GM18502 (cell line): Measurements from ENCODE around the gene SMAP1.

ENCODE experiments used
- ATAC-seq: cut with Tn5 transposase; IDR thresholded peaks from one replicate; pipeline ENCODE4 v1.9.1; 2021; ENCODE audit warnings: mild to moderate bottlenecking; ENCODE audit not compliant: unreplicated experiment, poor library complexity

Gene SMAP1

GRCh38 chr6:70676821-70677220 lies 9.1 kb downstream of the SMAP1 start:
- no peak for ATAC-seq

GRCh38 chr6:70680396-70680795 lies 12.7 kb downstream of the SMAP1 start:
- ATAC-seq, result no peak

DNA sequence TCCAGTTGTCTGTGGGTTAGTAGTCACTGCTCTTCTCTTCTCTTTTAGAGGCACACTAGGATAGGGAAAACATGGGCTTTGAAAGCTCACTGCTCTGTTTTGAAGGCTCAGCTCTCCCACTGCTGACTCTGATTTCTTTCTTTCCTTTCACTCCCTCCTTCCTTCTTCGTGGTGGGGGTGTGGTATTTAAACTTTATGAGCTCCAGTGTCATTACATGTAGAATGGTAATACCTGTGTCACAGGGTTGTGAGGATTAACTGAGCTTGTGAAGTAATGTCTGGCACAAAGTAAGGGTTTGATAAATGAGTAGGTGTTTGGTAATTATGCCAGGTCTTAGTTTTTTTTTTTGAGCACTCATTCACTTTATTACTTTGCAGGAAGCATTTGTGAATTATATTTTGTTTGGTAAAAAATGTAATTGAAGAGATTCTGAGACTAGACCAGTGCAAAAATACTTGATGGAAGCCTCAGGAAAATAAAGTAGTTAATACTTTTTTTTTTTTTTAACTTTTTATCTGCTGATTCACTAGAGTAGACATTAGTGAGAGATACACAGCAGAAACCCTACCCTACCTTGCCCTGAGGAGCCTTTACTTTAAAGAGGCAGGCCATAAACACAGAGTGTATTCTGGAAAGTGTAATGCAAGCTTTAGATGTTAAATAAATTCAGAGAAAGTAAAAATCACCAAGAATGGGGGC lies 17.3 kb downstream of the SMAP1 start:
- ATAC-seq, result no peak

GRCh38 chr6:70685494-70686180 lies 18.0 kb downstream of the SMAP1 start:
- ATAC-seq, result no peak

DNA sequence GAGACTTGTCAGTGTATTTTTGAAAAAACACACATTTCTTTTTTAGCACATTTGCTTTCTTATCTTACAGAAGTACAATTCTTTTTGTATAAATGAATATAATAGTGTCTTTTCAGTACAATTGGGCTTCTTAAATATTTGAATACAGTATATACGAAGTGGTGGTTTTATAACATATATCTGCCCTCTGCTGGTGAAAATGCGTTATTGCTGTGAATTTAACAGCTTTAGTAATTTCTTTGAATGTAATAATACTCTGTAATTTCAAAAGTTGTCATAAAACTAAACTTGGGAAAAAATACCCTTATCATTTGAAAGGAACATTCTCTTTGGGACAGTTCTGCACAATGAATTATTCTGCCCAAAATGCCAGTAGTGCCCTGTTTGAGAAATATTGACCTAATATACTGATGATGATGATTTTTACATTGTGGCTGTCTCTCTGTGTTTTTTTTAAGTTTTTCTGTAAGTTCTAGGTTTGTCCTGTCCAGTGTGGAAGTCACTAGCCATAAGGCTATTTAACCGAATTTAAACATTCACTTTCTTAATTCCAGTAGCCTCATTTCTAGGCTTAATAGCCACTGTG lies 19.0 kb downstream of the SMAP1 start:
- ATAC-seq, result no peak

GRCh38 chr6:70693887-70694286 lies 26.2 kb downstream of the SMAP1 start:
- ATAC-seq, result no peak

- no peak for ATAC-seq
These were observed 26.7 kb downstream of the SMAP1 start for GRCh38 chr6:70694371-70694770.

DNA sequence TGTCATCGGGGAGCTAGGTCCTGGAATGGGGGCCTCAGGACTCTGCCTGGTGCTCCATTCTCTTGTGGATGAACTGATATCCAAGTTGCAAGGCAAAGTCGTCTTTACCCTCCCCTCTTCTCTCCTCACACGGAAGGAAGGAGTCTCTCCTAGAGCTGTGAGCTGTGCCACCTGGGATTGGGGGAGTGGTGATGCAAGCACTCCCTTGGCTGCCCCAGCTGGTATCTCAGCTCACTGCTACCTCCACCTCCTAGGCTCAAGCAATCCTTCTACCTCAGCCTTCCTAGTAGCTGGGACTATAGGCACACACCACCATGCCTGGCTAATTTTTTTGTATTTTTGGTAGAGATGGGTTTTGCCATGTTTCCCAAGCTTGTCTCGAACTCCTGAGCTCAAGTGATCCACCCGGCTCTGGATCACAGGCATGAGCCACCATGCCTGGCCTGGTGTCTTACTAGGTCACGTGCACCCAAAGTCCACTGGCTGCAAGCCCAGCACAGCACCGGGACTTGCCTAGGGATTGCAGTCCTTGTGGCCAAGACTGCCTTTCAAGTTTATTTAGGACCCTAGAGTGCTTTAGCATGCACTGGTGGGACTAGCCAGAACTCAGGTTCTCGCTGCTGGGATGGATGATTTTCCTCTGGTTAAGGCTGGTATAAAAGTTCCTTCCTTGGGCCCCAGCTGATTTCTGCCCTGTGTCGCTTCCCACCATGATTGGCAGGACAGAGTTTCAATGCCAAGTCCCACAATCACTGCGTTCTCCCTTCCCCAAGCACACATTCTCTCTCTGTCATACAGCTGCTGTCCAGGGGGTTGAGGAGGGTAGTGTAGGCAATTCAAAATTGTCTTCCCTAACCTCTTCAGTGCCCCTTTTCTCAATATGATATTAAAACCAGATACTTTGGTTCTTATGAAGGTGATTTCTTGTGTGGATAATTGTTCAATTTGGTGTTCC lies 33.5 kb downstream of the SMAP1 start:
- no peak for ATAC-seq

- ATAC-seq, result no peak
These were observed 38.1 kb downstream of the SMAP1 start for GRCh38 chr6:70705772-70706171.

- no peak for ATAC-seq
These were observed 38.9 kb downstream of the SMAP1 start for GRCh38 chr6:70706491-70707123.

GRCh38 chr6:70707893-70708292 lies 40.2 kb downstream of the SMAP1 start:
- no peak for ATAC-seq

GRCh38 chr6:70708448-70708847 lies 40.8 kb downstream of the SMAP1 start:
- peak; percentile 55 for ATAC-seq

GRCh38 chr6:70709826-70710225 lies 42.1 kb downstream of the SMAP1 start:
- no peak for ATAC-seq

GRCh38 chr6:70714716-70715257 lies 47.1 kb downstream of the SMAP1 start:
- no peak for ATAC-seq

DNA sequence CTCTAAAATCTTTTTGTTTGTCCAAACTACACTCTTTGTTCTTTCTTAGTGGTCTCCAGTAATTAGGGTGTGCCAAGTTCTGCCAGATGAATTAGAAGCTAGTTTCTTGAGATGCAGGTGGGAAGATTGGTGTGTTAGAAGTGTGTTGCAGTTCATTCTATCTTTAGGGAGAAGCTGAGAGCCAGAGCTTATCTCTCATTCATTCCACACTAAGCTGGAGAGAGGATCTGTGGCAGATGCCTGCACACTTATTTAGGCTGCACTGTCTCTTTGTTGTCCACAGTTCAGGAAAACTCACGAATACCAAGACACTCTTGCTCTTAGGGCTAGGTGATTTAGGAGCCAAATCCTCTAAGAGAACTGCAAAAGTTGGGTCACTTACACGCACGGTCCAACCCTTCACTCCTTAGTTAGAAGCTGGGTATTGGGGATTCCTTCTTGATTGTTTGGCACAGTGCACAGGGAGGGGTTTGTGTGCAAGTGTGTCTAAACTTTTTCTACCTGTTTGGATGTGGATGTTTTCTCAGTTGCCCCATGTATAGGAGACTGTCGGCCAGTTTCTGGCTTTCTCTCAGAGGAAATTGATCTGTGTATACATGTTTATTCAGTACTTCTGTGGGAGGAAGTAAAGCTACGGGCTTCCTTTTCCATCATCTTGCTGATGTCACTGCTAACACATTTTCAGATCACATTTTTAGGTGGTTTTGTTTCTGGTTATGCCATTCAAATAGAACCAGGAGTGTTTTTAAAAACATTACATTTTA lies 49.5 kb downstream of the SMAP1 start:
- ATAC-seq, result peak; percentile 55

DNA sequence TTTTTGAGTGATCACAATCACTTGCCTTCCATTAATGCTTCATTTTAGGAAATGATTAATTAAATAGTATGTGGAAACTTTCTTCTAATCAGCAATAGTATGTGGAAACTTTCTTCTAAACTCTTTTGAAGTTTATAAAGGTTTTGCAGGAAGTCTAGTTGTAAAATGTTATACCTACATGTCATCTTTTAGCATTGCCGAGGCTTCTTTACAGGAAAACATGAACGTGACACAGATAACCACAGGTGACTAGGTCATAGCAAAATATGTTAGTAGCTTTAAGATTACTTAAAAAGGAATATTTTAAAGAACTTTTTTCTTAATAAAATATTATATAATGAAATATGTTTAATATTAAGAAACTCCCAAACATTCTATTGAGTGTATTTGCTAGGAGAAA lies 56.8 kb downstream of the SMAP1 start:
- ATAC-seq, result no peak

GRCh38 chr6:70725817-70726415 lies 58.2 kb downstream of the SMAP1 start:
- no peak for ATAC-seq

- no peak for ATAC-seq
These were observed 66.7 kb downstream of the SMAP1 start for GRCh38 chr6:70734381-70734780.

GRCh38 chr6:70734979-70735378 lies 67.3 kb downstream of the SMAP1 start:
- ATAC-seq, result no peak
